Measurements from ENCODE around the gene CYB561D1. TPM values are rescaled to one million over a fixed set of nuclear protein-coding genes. Genes with fewer than 3 reads are reported as not detected.

Gene CYB561D1
- total RNA-seq, 1 donor, result 10.5 TPM

GRCh38 chr1:109479901-109480300, 14.0 kb upstream of the CYB561D1 start:
- peaks cover 23% of the 10 kb centered on the region for H3K27me3 ChIP-seq (ENCODE audit: insufficient read depth, low read length)
- H3K27ac ChIP-seq (ENCODE audit: low read depth, low read length), result no peak overlapping the region
- no peaks in the 10 kb centered on the region for H3K36me3 ChIP-seq (ENCODE audit: insufficient read depth, low read length)
- H2AFZ ChIP-seq (ENCODE audit: low read length), result no peak overlapping the region
- H4K20me1 ChIP-seq (ENCODE audit: insufficient read depth, low read length), result no peaks in the 10 kb centered on the region
- peaks cover 13% of the 10 kb centered on the region for H3K4me1 ChIP-seq (ENCODE audit: insufficient read depth, low read length)
- no peaks in the 10 kb centered on the region for H3K9me3 ChIP-seq (ENCODE audit: low read depth, low read length)
- no peak for DNase-seq (ENCODE audit: insufficient read length, low spot score, missing footprints)
- H3K4me3 ChIP-seq (ENCODE audit: insufficient read depth, low read length), result no peak overlapping the region
- no peak overlapping the region for H3K4me2 ChIP-seq (ENCODE audit: insufficient read depth, low read length)
- TF ChIP-seq CTCF (IDR thresholded peaks at IDR 0.05; ENCODE audit: extremely low read depth, low read depth, low read length), result no peak
- H3K79me2 ChIP-seq (ENCODE audit: insufficient read depth, low read length), result peaks cover 7% of the 10 kb centered on the region

DNA sequence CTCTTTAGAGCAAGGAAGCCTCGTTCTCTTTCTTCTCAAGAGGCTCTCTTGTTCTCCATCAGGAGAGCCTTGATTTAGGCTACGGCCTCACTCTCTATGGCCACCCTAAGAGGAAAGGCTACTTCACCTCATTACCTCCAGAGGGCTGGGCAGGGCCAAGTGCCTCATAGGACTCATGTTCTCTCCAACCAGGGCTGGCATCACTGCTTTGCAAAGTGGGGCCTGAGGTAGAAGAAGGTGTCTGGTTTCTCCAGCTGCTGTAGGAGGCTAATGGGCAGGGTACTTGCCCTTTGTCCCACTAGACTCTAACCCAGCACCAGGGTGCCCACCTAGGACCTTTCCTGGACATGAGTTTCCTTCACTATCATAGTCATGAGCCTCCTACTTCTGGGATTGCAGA, 12.2 kb upstream of the CYB561D1 start:
- H3K36me3 ChIP-seq (ENCODE audit: insufficient read depth, low read length), result no peaks in the 10 kb centered on the region
- peaks cover 7% of the 10 kb centered on the region for H3K79me2 ChIP-seq (ENCODE audit: insufficient read depth, low read length)
- H3K4me2 ChIP-seq (ENCODE audit: insufficient read depth, low read length), result no peak overlapping the region
- peak; percentile 82 for DNase-seq (ENCODE audit: insufficient read length, low spot score, missing footprints)
- H3K27ac ChIP-seq (ENCODE audit: low read depth, low read length), result no peak overlapping the region
- H2AFZ ChIP-seq (ENCODE audit: low read length), result no peak overlapping the region
- H3K4me1 ChIP-seq (ENCODE audit: insufficient read depth, low read length), result peaks cover 14% of the 10 kb centered on the region
- no peaks in the 10 kb centered on the region for H4K20me1 ChIP-seq (ENCODE audit: insufficient read depth, low read length)
- no peaks in the 10 kb centered on the region for H3K9me3 ChIP-seq (ENCODE audit: low read depth, low read length)
- no peak overlapping the region for H3K4me3 ChIP-seq (ENCODE audit: insufficient read depth, low read length)
- TF ChIP-seq CTCF (IDR thresholded peaks at IDR 0.05; ENCODE audit: extremely low read depth, low read depth, low read length), result no peak
- peaks cover 23% of the 10 kb centered on the region for H3K27me3 ChIP-seq (ENCODE audit: insufficient read depth, low read length)

- H3K27me3 ChIP-seq (ENCODE audit: insufficient read depth, low read length), result peaks cover 23% of the 10 kb centered on the region
- TF ChIP-seq CTCF (IDR thresholded peaks at IDR 0.05; ENCODE audit: extremely low read depth, low read depth, low read length), result no peak
- H3K9me3 ChIP-seq (ENCODE audit: low read depth, low read length), result no peaks in the 10 kb centered on the region
- DNase-seq (ENCODE audit: insufficient read length, low spot score, missing footprints), result no peak
- H4K20me1 ChIP-seq (ENCODE audit: insufficient read depth, low read length), result no peaks in the 10 kb centered on the region
- peaks cover 7% of the 10 kb centered on the region for H3K79me2 ChIP-seq (ENCODE audit: insufficient read depth, low read length)
- H2AFZ ChIP-seq (ENCODE audit: low read length), result no peak overlapping the region
- no peak overlapping the region for H3K4me3 ChIP-seq (ENCODE audit: insufficient read depth, low read length)
- no peak overlapping the region for H3K27ac ChIP-seq (ENCODE audit: low read depth, low read length)
- H3K4me1 ChIP-seq (ENCODE audit: insufficient read depth, low read length), result peaks cover 14% of the 10 kb centered on the region
- H3K4me2 ChIP-seq (ENCODE audit: insufficient read depth, low read length), result no peak overlapping the region
- no peaks in the 10 kb centered on the region for H3K36me3 ChIP-seq (ENCODE audit: insufficient read depth, low read length)
Measured at GRCh38 chr1:109482242-109482641, 11.7 kb upstream of the CYB561D1 start.

DNA sequence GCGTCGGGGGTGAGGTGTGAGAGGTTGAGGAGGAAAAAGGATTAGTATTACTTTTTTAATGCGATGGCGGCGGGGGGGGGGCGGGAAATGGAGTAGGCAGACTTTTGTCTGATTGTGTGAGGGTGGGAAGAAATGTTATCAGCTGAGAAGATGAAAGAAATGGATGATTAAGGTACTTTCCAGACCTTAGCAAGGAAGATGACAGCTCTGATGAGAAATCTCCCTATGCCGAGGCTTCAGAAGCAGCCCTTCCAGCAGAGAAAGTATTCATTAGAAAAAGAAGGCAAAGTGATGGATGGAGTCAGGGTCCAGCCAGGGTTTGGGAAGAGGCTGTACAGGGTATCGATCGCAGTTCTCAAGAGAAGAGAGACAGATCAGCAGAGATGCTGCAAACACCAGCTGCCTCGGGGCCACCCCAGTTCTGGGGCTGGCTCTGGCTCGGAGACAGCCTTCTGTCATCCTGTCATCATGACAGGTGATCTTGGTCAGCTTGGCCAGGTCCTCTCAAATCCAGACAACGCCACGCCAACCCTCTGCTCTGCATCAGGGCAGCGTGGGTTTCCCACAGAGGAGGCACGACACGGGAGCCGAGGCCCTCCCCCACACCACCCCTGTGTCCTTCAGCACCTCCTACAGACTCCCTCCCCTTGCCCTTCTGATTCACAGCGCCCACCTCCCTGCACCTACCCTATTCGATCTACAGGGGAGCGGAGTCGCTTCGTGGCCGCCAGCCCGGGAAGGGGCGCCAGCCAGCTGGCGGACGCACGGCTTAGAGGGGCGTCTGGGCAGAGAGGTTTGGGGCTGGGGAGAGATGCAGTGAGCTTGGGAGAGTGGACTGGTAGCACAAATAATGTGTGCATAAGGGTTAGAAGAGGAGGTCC, 10.9 kb upstream of the CYB561D1 start:
- Histone ChIP-seq H3K27ac (ENCODE audit: low read depth, low read length) (no peak overlapping the region), H3K36me3 (ENCODE audit: insufficient read depth, low read length) (no peaks in the 10 kb centered on the region), H3K27me3 (ENCODE audit: insufficient read depth, low read length) (peaks cover 23% of the 10 kb centered on the region), H3K9me3 (ENCODE audit: low read depth, low read length) (no peaks in the 10 kb centered on the region), H3K4me1 (ENCODE audit: insufficient read depth, low read length) (peaks cover 14% of the 10 kb centered on the region), H4K20me1 (ENCODE audit: insufficient read depth, low read length) (no peaks in the 10 kb centered on the region), H3K4me2 (ENCODE audit: insufficient read depth, low read length) (peak overlapping the region; percentile 99), H3K79me2 (ENCODE audit: insufficient read depth, low read length) (peaks cover 7% of the 10 kb centered on the region), H2AFZ (ENCODE audit: low read length) (peak overlapping the region; percentile 95), H3K4me3 (ENCODE audit: insufficient read depth, low read length) (peak overlapping the region; percentile 81)
- TF ChIP-seq CTCF (IDR thresholded peaks at IDR 0.05; ENCODE audit: extremely low read depth, low read depth, low read length), result no peak
- DNase-seq (ENCODE audit: insufficient read length, low spot score, missing footprints), result peak; percentile 89

Data from osteoblast (primary cell).